Psoas muscle (tissue), 8 donors: ENCODE data around the gene BIRC3. TPM values are rescaled to one million over a fixed set of nuclear protein-coding genes. Genes with fewer than 3 reads are reported as not detected.

Experiments used
- ATAC-seq, 4 donors: fragments of 200-7000 bp; cut with Tn5 transposase; one replicate each; pipeline ENCODE4 v1.9.1; 2020; ENCODE audit warnings: moderate library complexity in 3 of 4, mild to moderate bottlenecking in 2 of 4
- DNase-seq, 2 donors: peaks; one replicate each; pipeline ENCODE4 v3.0.0-alpha.2; 2020
- H3K27ac ChIP-seq: fragments of 200-600 bp; one replicate; pipeline ENCODE4 v1.8.0; 2022
- H3K27me3 ChIP-seq, 3 donors: fragments of 200-600 bp in 1 of 3; one replicate each; pipeline versions ENCODE4 v1.6.1 to v1.8.0; 2013 to 2022; ENCODE audit warnings: low read length in 2 of 3, mild to moderate bottlenecking in 2 of 3, moderate library complexity in 1 of 3; ENCODE audit not compliant: insufficient read depth in 3 of 3
- H3K36me3 ChIP-seq, 2 donors: fragments of 200-600 bp in 1 of 2; one replicate each; pipeline versions ENCODE4 v1.6.1 to v1.8.0; 2013 to 2022; ENCODE audit warnings: low read depth in 1 of 2, mild to moderate bottlenecking in 1 of 2, moderate library complexity in 1 of 2; ENCODE audit not compliant: insufficient read depth in 1 of 2
- H3K4me1 ChIP-seq: fragments of 200-600 bp; one replicate; pipeline ENCODE4 v1.8.0; 2022
- H3K4me3 ChIP-seq: fragments of 200-600 bp; one replicate; pipeline ENCODE4 v1.8.0; 2022; ENCODE audit warnings: mild to moderate bottlenecking
- H3K9me3 ChIP-seq: fragments of 200-600 bp; one replicate; pipeline ENCODE4 v1.8.0; 2022
- WGBS, 3 donors: extraction: QIAGEN DNeasy Blood & Tissue Kit; methylation state at CpG; one replicate each; pipeline versions ENCODE4 v1.1.6 to v1.1.7; 2013; 5-methylcytosine and 5-hydroxymethylcytosine counted together
- intact Hi-C, 2 donors: fragments of 100-400 bp; cut with DNase I; formaldehyde crosslinking; loops; one replicate each; pipeline versions ENCODE4 v1.11.0 to v1.14.2; 2022
- polyA plus RNA-seq, 3 donors: library from polyadenylated mRNA; stranded (reverse); fragments of 200-250 nt; gene quantifications; one replicate each; pipeline ENCODE4 v1.2.3, GENCODE V29; 2013
- total RNA-seq, 4 donors: library from RNA; stranded (reverse); fragmentation: NEBNext Ultra II Directional in 2 of 4; extraction: Animal tissue kit (Norgen Biotek cat#: 25700) in 2 of 4; gene quantifications; one replicate each; pipeline versions ENCODE4 v1.2.1 to v1.2.4, GENCODE V29; 2021 to 2023
- TF ChIP-seq, protein P1 (sequence below): fragments of 200-600 bp; IDR thresholded peaks from one replicate; pipeline ENCODE4 v1.8.0; 2022; ENCODE audit warnings: antibody characterized with exemption
- donor health status: healthy with polysubstance abuse.
- donor health status: DM: no; HTN: no; CAD: no; lungs with moderate emphysema.
- donor health status: Bipolar disorder and iron deficiency.
- donor health status: healthy.
- donor health status: DM: yes; HTN: yes; CAD: no.
- donor health status: DM: no; HTN: no; CAD: no.
- donor health status: DM: no; HTN: no; CAD: no.
- donor health status: DM: yes; HTN: yes; CAD: no.

BIRC3 gene
- total and polyA plus RNA-seq, 7 donors, result 0.97 to 3.8 (median 2.3) TPM

DNA sequence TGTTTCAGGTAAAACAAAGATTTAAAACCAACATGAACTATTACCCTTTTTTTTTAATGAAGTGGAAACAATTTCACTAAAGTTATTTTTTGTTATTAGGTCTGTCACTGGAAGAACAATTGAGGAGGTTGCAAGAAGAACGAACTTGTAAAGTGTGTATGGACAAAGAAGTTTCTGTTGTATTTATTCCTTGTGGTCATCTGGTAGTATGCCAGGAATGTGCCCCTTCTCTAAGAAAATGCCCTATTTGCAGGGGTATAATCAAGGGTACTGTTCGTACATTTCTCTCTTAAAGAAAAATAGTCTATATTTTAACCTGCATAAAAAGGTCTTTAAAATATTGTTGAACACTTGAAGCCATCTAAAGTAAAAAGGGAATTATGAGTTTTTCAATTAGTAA lies 60.6 kb downstream of the BIRC3 start:
- TF ChIP-seq, protein P1, sequence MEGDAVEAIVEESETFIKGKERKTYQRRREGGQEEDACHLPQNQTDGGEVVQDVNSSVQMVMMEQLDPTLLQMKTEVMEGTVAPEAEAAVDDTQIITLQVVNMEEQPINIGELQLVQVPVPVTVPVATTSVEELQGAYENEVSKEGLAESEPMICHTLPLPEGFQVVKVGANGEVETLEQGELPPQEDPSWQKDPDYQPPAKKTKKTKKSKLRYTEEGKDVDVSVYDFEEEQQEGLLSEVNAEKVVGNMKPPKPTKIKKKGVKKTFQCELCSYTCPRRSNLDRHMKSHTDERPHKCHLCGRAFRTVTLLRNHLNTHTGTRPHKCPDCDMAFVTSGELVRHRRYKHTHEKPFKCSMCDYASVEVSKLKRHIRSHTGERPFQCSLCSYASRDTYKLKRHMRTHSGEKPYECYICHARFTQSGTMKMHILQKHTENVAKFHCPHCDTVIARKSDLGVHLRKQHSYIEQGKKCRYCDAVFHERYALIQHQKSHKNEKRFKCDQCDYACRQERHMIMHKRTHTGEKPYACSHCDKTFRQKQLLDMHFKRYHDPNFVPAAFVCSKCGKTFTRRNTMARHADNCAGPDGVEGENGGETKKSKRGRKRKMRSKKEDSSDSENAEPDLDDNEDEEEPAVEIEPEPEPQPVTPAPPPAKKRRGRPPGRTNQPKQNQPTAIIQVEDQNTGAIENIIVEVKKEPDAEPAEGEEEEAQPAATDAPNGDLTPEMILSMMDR, result no peak
- ATAC-seq (no peak), DNase-seq (no peak)
- H3K4me1 ChIP-seq, result peaks cover 5% of the 10 kb centered on the region
- intact Hi-C loops, result no loop called here
- H3K4me3 ChIP-seq, result no peak overlapping the region
- H3K36me3 ChIP-seq, result peaks cover 5 to 58% of the 10 kb centered on the region in 2 donors
- H3K27me3 ChIP-seq, result no peaks in the 10 kb centered on the region
- H3K9me3 ChIP-seq, result no peaks in the 10 kb centered on the region
- H3K27ac ChIP-seq, result no peak overlapping the region
- 85 to 87% (median 85%) methylated on average over 2 of the region's 2 CpGs for WGBS, 3 donors

DNA sequence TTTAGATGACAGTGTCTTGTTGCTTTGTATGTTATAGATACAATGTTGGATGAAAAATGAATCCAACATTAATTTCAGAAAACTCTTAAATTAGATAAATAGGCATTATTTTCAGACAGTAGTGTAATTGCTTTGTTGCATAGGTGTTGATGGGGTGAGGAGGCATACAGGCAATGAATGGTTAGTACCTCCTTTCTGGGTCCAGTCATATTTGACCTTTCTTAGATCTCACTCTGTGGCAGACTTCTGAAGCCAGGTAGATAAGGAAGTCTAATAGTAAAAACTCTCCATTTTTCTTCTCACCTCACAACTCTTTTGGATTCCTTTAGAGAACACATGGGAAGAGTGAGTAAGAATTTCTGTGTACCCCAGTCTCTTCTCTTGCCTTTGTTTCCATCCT lies 61.5 kb downstream of the BIRC3 start:
- TF ChIP-seq, protein P1, result no peak
- no peak for ATAC-seq
- intact Hi-C loops, result no loop called here
- Histone ChIP-seq H3K36me3 (peaks cover 5 to 65% of the 10 kb centered on the region in 2 donors), H3K9me3 (no peaks in the 10 kb centered on the region), H3K27ac (no peak overlapping the region), H3K4me3 (no peak overlapping the region), H3K27me3 (no peaks in the 10 kb centered on the region), H3K4me1 (peaks cover 5% of the 10 kb centered on the region)
- DNase-seq, result no peak

DNA sequence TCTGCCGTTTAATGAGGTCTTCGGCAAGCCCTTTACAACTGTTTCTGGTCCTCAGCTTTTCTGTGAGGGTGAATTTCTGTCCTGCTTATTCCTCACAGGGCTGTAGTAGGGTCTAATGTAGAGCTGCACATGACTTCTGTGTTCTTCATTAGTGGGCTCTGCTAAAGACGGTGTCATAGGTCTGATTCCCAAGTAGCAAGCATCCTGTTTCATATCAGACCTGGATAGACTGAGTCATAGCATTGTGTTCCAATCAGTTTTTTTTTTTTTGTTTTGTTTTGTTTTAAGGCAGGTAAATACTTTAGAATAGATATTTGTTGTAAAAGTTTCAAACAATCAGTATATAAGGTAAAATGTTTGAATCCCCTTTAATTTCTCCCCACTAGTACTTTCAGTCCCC lies 65.1 kb downstream of the BIRC3 start:
- no peaks in the 10 kb centered on the region for H3K27me3 ChIP-seq
- intact Hi-C loops, result no loop called here
- no peak overlapping the region for H3K27ac ChIP-seq
- WGBS, 3 donors, result 82 to 88% (median 86%) methylated on average over 3 of the region's 3 CpGs
- TF ChIP-seq, protein P1, result no peak
- ATAC-seq, result no peak
- H3K4me3 ChIP-seq, result no peak overlapping the region
- DNase-seq, result no peak
- no peaks in the 10 kb centered on the region for H3K9me3 ChIP-seq
- peaks cover 8 to 87% of the 10 kb centered on the region in 2 donors for H3K36me3 ChIP-seq
- H3K4me1 ChIP-seq, result no peaks in the 10 kb centered on the region

DNA sequence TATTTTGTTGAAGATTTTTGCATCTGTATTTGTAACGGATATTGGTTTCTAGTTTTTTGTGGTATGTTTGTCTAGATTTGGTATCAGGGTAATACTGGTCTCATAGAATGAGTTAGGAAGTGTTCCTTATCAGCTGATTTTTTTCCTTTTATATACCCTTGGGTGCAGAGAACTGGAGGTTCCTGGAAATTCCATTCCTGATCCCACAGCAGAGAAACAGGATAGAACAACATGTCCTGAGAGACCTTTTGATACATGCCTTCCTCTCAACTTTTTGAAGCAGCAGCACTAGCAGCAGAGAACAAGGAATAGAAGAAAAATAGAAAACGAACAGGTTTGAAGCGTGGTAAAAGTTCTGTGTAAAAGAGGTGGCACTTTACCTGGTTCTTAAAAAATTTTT lies 66.6 kb downstream of the BIRC3 start:
- ATAC-seq (no peak), DNase-seq (no peak)
- Histone ChIP-seq H3K36me3 (peaks cover 8 to 86% of the 10 kb centered on the region in 2 donors), H3K27ac (no peak overlapping the region), H3K27me3 (no peaks in the 10 kb centered on the region), H3K4me3 (no peak overlapping the region), H3K4me1 (no peaks in the 10 kb centered on the region), H3K9me3 (no peaks in the 10 kb centered on the region)
- intact Hi-C loops, result no loop called here
- 84 to 91% (median 85%) methylated on average over 3 of the region's 3 CpGs for whole genome bisulfite sequencing, 3 donors
- TF ChIP-seq, protein P1, result no peak

DNA sequence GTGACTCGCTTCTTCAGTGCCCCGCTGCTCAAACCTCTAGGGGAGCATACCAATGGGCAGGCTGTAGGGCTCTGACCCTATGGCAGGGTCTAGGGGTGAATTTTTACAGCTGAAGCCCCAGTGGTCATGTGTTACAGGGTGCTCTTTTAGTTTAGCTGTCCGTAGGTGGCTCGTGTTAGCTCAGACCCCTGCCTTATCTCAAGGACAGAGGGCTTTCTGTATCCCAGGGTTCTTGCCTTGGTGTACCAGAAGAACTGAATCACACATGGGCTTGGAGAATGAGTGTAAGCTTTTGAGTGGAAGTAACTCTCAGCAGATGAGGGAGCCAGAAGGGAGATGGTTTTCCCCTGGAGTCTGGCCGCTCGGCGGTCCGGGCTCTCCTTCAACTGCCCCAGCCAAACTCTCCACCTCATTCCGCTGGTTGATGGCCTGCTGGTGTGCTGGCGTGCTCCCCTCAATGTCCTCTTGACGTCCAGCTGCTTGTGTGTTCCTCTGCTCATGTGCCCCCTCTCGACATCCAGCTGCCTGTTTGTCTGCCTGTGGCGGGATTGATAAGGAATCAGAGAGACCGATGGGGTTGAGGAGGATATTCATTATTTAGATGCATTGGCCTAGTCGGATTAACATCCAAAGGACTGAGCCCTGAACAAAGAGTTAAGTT lies 67.3 kb downstream of the BIRC3 start:
- no peak for ATAC-seq
- no peak overlapping the region for H3K27ac ChIP-seq
- WGBS, 3 donors, result 88 to 92% (median 91%) methylated on average over 14 to 15 of the region's 15 CpGs
- peaks cover 7 to 86% of the 10 kb centered on the region in 2 donors for H3K36me3 ChIP-seq
- no peak overlapping the region for H3K4me3 ChIP-seq
- H3K27me3 ChIP-seq, result no peaks in the 10 kb centered on the region
- no peaks in the 10 kb centered on the region for H3K4me1 ChIP-seq
- no peaks in the 10 kb centered on the region for H3K9me3 ChIP-seq
- TF ChIP-seq, protein P1, result no peak
- intact Hi-C loops, result no loop called here
- DNase-seq, result no peak
